ENCODE data around the gene EPHB1. TPM values are rescaled to one million over a fixed set of nuclear protein-coding genes. Genes with fewer than 3 reads are reported as not detected.

The EPHB1 gene
- total RNA-seq, 1 experiment from 2014 or later, result 2.8 TPM

- DNase-seq, result no peak
- Histone ChIP-seq H3K4me1 (ENCODE audit: insufficient read depth, low read length) (no peaks in the 10 kb centered on the region), H4K20me1 (ENCODE audit: control insufficient read depth, insufficient read depth, insufficient read length) (no peaks in the 10 kb centered on the region), H3K27ac (ENCODE audit: insufficient read length, low read depth, low read length) (no peak overlapping the region), H3K4ac (ENCODE audit: low read depth, low read length) (no peak overlapping the region), H4K8ac (replicated peaks; ENCODE audit: insufficient read length, low read depth, low read length) (no peak overlapping the region), H3K18ac (ENCODE audit: insufficient read length, low read depth, low read length) (no peak overlapping the region), H3K9me3 (ENCODE audit: control insufficient read depth, low read depth, low read length) (no peaks in the 10 kb centered on the region), H2BK15ac (ENCODE audit: low read depth, low read length) (no peak overlapping the region), H3K4me2 (ENCODE audit: insufficient read depth, insufficient read length, low read length) (no peak overlapping the region), H2BK12ac (ENCODE audit: insufficient read length, low read depth, low read length) (no peak overlapping the region), H3K27me3 (ENCODE audit: insufficient read depth, low read length) (no peaks in the 10 kb centered on the region), H3K23ac (ENCODE audit: insufficient read length, low read depth, low read length) (no peak overlapping the region), H2BK120ac (ENCODE audit: low read depth, low read length, poor library complexity, severe bottlenecking) (no peak overlapping the region), H2BK5ac (ENCODE audit: insufficient read length, low read length) (no peak overlapping the region), H3K56ac (ENCODE audit: insufficient read length, low read depth, low read length) (no peak overlapping the region), H3K23me2 (ENCODE audit: insufficient read length, low read depth, low read length, poor library complexity, severe bottlenecking) (no peaks in the 10 kb centered on the region), H3K79me2 (ENCODE audit: insufficient read depth, low read length) (no peaks in the 10 kb centered on the region), H3K14ac (ENCODE audit: insufficient read depth, low read length) (no peak overlapping the region), H2BK20ac (ENCODE audit: low read depth, low read length, poor library complexity, severe bottlenecking) (no peak overlapping the region), H3T11ph (ENCODE audit: low read length) (no peak overlapping the region), H4K5ac (ENCODE audit: insufficient read length, low read depth, low read length) (no peak overlapping the region), H3K79me1 (ENCODE audit: insufficient read depth, low read depth, low read length, poor library complexity, severe bottlenecking) (no peaks in the 10 kb centered on the region), H2AK5ac (ENCODE audit: insufficient read length, low read length) (no peak overlapping the region), H4K91ac (ENCODE audit: insufficient read length, low read depth, low read length) (no peak overlapping the region), H2AFZ (ENCODE audit: low read length) (no peak overlapping the region), H3K9ac (ENCODE audit: extremely low read depth, insufficient read length, low read length) (no peak overlapping the region)
- H3K27me3 Mint-ChIP-seq (ENCODE audit: low read depth), result peaks cover 22% of the 10 kb centered on the region
- no peak overlapping the region for H3K4me3 Mint-ChIP-seq
- H3K9me3 Mint-ChIP-seq, result peaks cover 5 to 17% of the 10 kb centered on the region in 2 experiments; a peak in 3 of 5 replicates
- peaks cover 2 to 13% (median 7%) of the 10 kb centered on the region in 3 experiments; a peak in 6 of 7 replicates for H3K36me3 Mint-ChIP-seq (ENCODE audit: insufficient read depth in 1 of 3, low read depth in 3 of 3)
- TF ChIP-seq CTCF (conservative IDR thresholded peaks at IDR 0.05), result no peak
- WGBS (ENCODE audit: extremely low coverage, insufficient read length, low lambda C conversion rate), result no CpG with 5 or more reads among the region's 1 CpG
- no peak overlapping the region for H3K27ac Mint-ChIP-seq
- H3K4me1 Mint-ChIP-seq, result peaks cover 0 to 7% of the 10 kb centered on the region in 2 experiments; a peak in 2 of 4 replicates
These were observed 128.2 kb downstream of the EPHB1 start for GRCh38 chr3:134923286-134923685.

Data from H9 (cell line).